Stimulated activated CD4-positive, alpha-beta T cell treated with anti-CD3 and anti-CD28 coated beads, Interleukin-12 subunit alpha, Interleukin-12 subunit beta, amount 100 ng/mL, for 48 hours (primary cell): ENCODE results near the gene RAD51B.
"Not testable (repeated sequence)": the region's sequence is repeated elsewhere in the genome, so short reads cannot be mapped to it uniquely, and the experiment has no call there.

ENCODE experiments used
- DNase-seq, 3 donors: peaks; one replicate each; pipeline ENCODE4 v3.0.0-alpha.2; 2020; ENCODE audit warnings: low read depth in 2 of 3, low spot score in 1 of 3

The RAD51B gene

GRCh38 chr14:67943947-67944346 lies 124.4 kb downstream of the RAD51B start:
- peak in 2 of 3 donors; percentile 15 to 60 for DNase-seq

- DNase-seq, result no peak
These were observed 125.0 kb downstream of the RAD51B start for GRCh38 chr14:67944605-67945004.

DNA sequence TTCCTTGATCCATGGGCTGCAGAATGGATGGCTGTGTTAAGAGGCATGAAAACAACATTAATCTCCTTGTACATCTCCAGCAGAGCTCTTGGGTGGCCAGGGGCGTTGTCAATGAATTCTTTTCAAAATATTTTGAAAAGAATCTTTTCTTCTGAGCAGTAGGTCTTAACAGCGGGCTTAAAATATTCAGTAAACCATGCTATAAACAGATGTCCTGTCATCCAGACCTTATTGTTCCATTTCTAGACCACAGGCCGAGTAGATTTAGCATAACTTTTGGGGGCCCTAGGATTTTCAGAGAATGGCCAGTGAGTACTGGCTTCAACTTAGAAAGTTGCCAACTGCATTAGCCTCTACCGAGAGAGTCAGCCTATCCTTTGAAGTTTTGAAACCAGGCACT lies 130.2 kb downstream of the RAD51B start:
- DNase-seq, result no peak

DNA sequence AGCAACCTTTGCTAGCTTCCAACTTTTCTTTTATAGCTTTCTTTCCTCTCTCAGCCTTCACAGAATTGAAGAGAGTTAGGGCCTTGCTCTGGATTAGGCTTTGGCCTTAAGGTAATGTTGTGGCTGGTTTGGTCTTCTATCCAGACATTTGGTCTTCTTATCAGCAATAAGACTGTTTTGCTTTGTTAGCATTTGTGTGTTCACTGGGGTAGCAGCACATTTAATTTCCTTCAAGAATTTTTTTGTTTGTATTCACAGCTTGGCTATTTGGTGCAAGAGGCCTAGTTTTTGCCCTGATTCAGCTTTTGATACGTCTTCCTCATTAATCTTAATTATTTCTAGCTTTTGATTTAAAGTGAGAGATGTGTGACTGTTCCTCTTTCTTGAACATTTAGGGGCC lies 130.8 kb downstream of the RAD51B start:
- no peak for DNase-seq

GRCh38 chr14:67951529-67952135 lies 132.1 kb downstream of the RAD51B start:
- no peak for DNase-seq

DNA sequence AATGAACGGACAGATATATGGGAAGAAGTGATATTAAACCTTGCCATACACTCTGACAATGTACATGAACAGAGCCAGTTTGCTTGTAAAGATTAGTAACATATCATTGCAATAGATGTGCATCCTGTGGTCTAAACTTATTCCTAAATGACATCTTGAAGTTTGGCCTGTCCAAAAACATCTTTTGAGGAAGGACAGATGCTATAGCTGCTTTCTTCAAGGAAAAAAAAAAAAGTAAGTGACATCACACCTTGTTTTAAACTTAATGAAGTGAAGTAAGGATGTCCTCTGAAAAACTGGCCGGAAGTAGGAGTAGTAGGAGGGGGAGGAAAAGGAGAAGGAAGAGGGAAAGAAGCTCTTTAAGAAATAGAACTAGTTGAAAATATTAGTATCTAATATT lies 132.8 kb downstream of the RAD51B start:
- DNase-seq, result no peak

DNA sequence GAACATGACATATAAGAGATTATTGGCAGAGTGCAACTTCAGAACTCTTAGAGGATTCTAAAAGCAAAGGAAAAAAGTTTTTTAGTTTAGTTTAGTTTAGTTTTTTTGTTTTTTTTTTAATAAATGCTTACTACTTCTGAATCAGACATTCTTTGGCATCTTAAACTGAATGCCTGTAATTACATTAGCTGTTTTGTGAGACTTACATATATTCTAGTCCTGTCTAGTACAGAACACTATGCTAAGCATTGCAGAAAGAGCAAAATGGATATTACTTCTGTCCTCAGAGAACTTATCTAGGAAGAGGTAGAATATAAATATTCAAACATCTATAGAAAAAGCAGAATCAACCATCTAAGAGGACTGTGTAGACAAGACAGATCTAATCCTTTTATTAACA lies 133.2 kb downstream of the RAD51B start:
- DNase-seq, result no peak

GRCh38 chr14:67955261-67955660 lies 135.7 kb downstream of the RAD51B start:
- DNase-seq, result no peak

DNA sequence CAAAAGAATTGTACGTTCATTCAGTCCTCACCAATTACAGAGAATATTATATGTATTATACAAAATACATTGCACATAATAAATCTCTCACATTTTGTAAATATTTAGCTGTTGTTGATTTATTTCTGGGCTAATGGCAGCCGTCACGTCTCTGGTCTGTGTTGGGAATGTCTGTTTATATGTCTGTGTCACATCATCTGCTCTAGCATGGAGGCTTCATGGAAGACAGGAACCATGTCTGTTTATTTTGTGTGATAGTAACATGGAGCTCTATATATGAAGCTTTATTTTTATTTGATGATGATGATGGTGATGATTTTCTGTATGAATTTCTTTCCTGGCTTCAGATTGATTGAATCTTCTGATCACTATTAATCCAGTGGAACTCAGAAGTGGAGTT lies 138.4 kb downstream of the RAD51B start:
- DNase-seq, result no peak

- DNase-seq, result no peak
These were observed 142.1 kb downstream of the RAD51B start for GRCh38 chr14:67961676-67962075.

- no peak for DNase-seq
These were observed 142.7 kb downstream of the RAD51B start for GRCh38 chr14:67962215-67962644.

DNA sequence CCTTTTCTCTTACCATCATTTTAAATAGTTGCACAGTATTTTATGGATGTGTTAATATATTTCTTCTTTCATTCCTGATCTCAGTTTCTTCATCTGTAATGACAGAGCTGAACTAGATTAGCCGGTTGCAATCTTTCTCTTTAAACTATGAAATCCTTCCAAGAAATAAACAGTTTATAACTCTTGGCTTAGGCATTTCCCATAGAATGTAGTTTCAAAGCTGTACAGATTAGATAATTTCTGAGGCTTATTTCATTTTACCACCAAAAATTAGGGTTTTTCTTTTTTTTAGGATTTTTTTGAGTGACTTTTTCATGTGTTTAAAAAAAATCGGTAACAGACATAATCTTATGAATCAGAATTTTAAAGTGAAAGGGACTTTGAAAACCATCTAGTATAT lies 144.0 kb downstream of the RAD51B start:
- no peak for DNase-seq

DNA sequence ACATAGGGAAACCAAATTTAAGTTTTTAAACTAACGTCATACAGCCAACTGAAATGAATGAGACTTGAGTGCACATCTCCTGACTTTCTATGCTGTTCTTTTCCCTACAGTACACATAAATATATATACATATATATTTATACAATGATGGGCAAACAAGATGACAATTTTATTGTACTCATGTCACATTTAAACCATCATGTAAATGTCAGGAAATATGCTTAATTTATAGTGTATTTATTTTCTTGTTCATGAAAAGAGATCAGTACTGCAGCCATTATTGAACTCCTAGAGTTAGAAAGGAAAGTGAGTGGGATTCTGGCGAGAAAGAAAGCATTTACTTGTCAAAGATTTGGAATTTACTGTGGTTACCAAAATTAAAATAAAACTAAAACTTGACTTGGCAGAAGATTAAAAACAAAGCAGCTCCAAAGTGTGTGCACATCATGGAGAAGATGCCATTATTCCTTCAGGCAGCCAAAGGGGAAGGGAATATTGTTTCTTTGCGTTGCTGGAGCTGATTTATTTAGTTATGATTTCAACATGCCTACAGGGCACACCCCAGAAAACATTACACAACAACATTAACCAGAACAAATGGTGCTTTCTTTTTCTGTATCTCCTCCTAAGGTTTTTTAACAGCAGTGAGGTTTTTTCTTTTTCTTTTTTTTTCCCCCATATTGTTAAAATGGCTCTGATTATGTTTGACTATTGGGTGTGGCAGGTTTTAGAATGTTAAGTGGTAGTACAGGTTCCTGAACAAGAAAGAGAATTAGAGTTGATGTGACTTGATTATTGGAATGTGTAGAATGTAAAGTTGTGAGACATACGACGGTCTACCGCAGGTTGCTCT lies 144.6 kb downstream of the RAD51B start:
- no peak for DNase-seq

DNA sequence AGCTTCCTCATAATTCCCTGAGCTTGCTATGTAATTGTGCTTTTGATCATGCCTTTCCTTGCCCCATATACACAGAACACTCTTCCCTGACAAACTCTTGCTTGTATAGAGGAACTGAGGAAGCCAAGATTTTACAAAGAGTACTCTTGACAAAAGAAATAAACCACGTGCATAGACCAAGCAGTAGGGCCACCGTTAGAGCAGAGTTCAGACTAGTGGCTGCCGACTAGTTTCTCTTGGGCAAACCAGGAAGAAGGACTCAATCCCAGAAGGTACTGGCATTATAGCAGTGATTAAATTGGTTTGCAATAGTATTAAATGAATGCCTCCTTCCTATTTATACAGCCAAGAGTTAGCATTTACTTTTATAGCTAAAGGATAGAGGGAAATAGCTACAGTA lies 146.1 kb downstream of the RAD51B start:
- no peak for DNase-seq

DNA sequence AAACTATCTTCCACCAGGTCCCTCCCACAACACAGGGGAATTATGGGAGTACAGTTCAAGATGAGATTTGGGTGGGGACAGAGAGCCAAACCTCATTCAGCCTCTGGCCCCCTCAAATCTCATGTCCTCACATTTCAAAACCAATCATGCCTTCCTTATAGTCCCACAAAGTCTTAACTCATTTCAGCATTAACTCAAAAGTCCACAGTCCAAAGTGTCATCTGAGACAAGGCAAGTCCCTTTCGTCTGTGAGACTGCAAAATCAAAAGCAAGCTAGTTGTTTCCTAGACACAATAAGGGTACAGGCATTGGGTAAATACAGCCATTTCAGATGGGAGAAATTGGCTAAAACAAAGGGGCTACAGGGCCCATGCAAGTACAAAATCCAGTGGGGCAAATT lies 147.6 kb downstream of the RAD51B start:
- DNase-seq, result no peak

GRCh38 chr14:67967970-67968369 lies 148.4 kb downstream of the RAD51B start:
- DNase-seq, result not testable (repeated sequence)

- DNase-seq, result no peak
These were observed 151.3 kb downstream of the RAD51B start for GRCh38 chr14:67970923-67971322.

DNA sequence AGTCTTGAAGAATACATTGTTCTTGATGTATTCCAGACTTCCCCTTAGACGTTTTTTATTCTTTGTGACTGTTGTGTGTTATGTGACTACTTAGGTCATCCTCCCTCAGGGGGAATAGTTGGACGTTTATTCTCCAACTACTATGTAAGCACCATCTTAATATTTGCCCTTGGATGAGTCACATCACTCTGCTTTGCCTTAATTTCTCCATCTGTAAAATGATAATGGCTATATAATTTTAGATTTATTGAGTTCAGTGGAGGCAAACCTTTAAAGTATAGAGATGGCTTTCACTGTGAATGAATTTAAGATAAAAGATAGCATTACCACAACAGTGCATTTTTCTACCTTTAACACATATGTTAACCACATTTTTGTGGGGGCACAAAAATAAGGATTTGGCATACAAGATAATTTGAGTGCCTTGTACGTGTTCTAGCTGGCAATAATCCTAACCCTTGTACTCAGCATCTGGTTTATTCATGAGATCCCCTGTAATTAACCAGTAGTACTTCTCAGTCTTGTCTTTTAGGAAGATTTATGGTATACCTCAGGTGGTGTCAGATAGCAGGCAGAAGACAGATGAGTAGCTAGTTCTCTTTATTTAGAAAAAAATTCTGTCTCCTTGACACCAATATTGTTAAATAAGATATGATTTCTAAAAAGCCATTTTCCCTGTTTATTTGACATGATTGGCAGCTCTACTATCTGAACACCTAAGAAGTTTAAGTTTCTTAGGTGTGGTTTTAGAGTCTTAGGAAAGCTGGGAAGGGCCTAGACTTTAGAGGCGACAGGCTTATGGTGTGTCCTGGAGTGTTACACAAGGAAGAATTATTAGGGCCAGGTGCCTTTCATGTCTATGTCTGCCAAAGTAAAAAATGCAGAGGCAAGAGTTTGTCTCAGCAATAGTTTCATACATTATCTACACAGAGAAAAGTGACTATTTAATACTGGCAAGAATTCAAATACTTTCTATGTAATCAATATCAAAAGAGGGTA lies 152.3 kb downstream of the RAD51B start:
- no peak for DNase-seq

DNA sequence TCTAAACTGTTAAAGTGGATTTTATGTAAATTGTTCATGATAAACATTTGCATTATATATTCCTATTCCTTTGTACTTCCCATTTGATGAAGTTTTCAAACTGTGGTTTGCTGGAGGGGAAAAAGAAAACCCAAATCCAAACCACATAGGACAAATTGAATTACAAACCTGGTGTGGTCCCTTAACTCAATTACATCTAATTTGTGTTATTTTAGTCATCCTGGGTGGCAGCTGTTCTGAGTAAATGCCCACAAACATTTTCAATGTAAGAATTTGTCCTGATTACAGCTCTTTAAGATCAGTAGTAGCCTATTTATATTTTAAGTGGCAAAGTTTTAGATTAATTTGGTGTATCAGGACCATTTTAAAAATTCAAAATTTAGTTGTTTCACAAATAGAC lies 153.9 kb downstream of the RAD51B start:
- no peak for DNase-seq

DNA sequence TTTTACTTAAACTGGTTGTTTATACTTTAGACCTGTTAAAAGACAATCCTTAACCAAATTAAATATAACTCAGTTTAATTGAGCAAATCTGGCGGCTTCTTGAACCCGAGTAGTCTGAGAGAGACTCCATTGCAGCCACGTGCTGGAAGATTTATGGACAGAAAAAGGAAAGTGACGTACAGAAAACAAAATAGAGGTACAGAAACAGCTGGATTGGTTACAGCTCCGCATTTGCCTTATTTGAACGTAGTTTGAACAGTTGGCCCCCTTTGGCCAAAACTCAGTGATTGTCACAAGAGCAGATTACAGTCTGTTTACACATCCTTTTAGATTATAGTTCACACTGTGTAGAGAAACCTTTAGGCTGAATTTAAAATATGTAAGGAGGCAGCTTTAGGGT lies 155.9 kb downstream of the RAD51B start:
- DNase-seq, result no peak

DNA sequence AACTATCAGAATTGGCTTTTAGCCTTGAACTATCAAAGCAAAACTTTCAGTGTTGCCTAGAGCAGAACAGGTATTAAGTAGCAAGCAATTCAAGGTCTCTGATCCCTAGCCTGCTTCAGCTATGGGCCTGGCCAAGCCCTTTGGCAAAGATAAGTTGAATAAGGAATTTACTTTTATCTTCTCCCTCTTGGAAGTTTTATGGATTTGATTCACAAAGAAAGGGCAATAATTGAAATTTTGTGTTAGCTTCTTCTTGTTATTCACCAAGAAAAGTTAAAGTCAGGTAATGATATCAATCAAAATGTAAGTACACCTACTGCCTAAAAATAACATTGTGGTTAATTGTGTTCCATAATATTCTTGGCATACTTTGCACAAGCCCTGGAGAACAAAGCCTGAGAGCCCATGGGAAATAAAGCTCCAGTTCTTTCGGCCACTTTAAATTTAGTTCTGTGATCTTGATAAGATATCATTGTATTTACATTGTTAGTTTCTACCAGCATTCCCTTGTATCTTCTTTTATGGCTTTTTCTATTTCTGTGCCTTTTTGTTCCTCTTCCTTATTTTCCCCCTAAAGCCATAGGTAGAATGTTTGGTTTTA lies 158.0 kb downstream of the RAD51B start:
- no peak for DNase-seq
